Stimulated activated CD8-positive, alpha-beta memory T cell treated with anti-CD3 and anti-CD28 coated beads, Interleukin-2, amount 100 ng/mL, for 1 hour (primary cell): ENCODE results near the gene PLXNC1.
"Not testable (repeated sequence)": the region's sequence is repeated elsewhere in the genome, so short reads cannot be mapped to it uniquely, and the experiment has no call there.

Source experiments
- DNase-seq, 2 donors: peaks; one replicate each; pipeline ENCODE4 v3.0.0-alpha.2; 2020; ENCODE audit warnings: low read depth in 2 of 2

Gene PLXNC1

DNA sequence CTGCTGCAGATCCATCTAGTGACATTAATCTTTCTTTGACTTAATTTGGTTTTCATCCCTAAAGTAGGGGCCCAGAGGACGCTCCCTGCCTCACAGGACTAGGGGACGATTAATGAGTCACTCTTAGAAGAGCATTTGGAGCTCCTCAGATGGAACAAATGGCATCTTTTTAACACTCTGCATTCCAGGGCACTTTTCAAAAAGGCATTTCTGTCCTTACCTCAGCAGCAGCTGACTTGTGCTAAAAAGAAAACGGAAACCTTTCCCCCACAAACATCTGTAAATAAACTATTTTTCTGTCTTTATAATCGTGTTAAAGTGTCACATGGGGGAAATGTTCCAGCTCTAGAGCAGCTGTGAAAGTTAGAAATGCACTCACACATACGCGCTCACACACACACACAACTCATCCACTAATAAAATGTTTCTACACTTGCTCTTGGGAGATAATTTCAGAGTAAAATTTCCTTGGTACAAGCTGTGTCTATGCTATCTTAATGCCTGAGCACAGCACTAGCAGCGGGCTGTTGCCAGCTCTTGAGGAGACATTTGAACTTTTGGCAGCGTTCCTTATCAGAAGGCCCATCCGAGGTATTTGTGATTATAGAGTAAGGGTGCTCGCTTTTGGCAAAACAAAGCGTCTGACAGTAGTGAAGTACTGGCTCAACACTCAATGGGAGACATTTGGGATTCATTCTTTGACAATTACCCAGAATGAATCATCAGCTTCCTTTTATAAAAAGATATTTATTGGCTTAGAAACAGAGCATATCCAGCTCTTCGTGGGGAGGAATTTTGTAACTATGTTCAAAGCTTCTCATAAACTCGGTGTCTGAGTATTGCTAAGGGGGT, 141.3 kb downstream of the PLXNC1 start:
- no peak for DNase-seq

- DNase-seq: no peak
Measured at GRCh38 chr12:94290353-94290752, 142.0 kb downstream of the PLXNC1 start.

- no peak for DNase-seq
Measured at GRCh38 chr12:94297096-94297699, 148.8 kb downstream of the PLXNC1 start.

DNA sequence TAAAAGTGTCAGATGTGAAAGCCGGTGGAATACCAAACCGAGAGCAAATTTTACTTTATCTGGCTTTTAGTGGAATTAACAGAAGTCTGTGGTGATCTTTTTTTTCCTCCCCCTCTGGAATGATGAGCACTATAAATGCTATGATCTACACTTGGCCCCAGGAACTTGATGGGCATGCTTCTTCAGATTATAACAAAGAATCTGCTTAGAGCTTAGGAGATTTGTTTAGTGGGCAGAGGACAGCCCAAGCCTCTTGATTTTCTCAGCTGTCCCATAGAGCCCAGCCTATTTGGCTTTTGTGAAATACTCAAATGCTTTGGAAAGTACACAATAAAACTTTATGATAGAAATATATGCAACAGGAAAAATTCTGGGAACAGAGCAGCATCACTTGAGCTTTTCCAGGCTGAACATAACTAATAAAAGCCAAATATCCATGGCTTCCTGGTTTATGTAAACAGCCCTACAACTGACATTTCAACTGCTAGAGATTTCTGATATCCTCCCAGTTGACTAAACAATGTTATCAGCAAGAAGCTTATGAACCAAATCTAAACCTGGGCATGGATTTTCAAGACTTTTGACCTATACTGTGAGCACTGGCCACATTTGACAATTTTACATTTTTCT, 149.6 kb downstream of the PLXNC1 start:
- no peak for DNase-seq

- DNase-seq: no peak
Measured at GRCh38 chr12:94299846-94300245, 151.5 kb downstream of the PLXNC1 start.

GRCh38 chr12:94304012-94304411, 155.6 kb downstream of the PLXNC1 start:
- no peak for DNase-seq

GRCh38 chr12:94304566-94305061, 156.2 kb downstream of the PLXNC1 start:
- no peak for DNase-seq

DNA sequence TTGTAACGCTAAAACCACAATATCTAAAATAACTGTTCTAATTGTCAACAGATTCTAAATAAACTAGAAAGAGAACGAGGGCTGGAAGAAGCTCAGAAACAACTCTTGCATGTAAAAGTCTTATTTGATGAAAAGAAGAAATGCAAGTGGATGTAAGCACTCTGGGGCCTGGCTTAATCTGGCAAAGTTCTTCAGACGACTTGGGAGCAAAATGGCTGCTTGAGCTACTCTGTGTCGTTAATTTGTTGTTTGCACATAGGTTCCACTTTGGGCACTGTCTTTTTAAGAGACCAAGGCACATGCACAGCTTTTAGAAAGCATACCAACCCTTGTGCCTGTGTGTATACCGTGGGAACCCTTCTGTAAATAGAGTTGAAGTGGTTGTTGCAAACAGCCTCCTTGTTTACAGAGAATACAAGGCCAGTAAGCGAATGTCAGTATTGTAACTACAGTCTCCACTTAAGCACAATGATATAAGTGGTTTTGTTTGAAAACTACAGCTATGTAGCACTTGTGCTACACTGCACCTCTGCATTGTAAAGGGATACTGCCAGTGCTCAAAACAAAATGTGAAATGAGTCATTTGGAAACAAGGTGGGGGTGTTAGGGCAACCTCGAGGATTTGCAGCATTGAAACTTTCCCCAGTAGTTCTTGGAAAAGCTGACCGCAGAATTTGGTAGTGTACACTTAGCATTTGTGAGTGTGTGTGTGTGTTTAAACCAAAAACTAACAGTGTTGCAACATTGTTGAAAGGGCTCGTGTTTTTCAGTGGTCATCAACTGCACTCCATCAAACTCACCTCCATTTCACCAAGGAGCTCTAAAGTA, 157.0 kb downstream of the PLXNC1 start:
- DNase-seq: no peak

- DNase-seq: no peak
Measured at GRCh38 chr12:94308612-94309011, 160.2 kb downstream of the PLXNC1 start.

DNA sequence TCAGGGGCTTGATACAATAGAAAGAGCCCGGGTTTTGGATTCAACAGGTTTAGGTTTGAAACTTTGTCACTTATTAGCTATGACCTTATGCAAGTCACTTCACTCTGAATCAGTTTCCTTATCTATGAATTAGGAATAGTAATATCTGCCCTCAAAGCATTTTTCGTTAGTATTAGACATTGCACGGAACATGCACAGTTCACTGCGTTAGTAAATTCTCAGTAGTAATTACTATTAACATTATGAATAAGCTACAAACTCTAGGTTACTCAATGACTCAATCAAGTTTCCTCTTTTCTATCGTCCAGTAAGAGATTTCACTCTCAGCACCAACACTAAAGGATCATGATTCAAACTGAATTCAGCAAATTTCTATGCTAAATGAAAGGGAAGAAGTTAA, 161.0 kb downstream of the PLXNC1 start:
- DNase-seq: no peak

GRCh38 chr12:94312378-94312777, 164.0 kb downstream of the PLXNC1 start:
- no peak for DNase-seq

- not testable (repeated sequence) for DNase-seq
Measured at GRCh38 chr12:94316600-94316999, 168.2 kb downstream of the PLXNC1 start.

DNA sequence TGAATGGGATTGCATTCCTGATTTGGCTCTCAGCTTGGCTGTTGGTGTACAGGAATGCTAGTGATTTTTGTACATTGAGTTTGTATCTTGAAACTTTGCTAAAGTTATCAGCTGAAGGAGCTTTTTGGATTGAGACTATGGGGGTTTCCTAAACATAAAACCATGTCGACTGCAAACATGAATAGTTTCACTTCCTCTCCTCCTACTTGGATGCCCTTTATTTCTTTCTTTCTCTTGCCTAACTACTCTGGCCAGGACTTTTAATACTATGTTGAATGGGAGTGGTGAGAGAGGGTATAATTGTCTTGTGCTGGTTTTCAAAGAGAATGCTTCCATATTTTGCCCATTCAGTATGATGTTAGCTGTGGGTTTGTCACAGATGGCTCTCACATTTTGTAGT, 169.8 kb downstream of the PLXNC1 start:
- no peak for DNase-seq

GRCh38 chr12:94320109-94320508, 171.7 kb downstream of the PLXNC1 start:
- no peak for DNase-seq

- no peak for DNase-seq
Measured at GRCh38 chr12:94322346-94322745, 174.0 kb downstream of the PLXNC1 start.

DNA sequence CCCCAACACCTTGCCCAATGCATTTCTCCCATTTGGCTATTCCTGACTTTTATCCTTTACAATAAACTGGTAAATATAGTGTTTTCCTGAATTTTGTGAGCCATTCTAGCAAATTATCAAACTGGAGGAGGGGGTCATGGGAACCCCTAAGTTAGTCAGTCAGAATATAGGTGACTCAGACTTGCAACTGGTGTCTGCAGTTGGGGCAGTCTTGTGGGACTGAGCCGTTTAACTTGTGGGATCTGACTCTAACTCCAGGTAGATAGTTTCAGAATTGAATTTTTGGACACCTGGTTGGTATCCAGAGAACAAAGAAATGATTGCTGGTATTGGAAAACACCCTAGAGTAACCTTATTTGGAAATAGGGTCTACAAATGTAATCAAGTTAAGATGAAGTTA, 177.9 kb downstream of the PLXNC1 start:
- no peak for DNase-seq

DNA sequence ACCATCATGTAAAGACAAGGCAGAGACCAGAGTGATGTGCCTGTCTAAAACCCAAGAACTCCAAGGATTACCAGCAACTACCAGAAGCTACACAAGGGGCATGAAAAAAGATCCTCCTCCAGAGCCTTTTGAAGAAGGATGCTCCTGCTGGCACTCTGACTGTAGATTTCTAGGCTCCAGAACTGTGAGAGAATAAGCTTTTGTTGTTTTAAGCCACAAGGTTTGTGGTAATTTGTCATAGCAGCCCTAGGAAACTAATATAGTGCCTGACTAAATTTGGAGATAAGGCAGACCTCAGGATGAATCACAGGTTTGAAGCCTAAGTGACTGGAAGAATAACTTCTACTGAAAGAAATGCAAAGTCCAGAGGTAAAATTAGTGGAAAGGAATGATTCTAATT, 178.3 kb downstream of the PLXNC1 start:
- no peak for DNase-seq

DNA sequence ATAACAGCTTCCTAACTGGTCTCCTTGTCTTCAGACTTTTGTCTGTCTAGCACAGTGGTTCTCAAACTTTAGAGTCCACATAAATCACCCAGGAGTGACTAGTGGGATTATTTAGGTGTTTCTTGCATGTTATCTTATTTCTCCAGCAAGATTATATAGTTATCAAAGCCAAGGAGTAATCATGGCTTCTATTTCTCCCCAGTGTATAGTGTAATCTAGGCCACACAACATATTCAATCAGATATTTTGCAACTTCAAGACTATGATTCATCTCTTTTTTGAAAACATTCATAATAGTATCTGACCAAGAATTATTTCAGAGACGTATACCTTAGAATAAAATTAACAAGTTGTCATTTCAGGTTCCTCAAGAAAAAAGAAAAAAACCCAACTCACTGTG, 179.4 kb downstream of the PLXNC1 start:
- DNase-seq: no peak

DNA sequence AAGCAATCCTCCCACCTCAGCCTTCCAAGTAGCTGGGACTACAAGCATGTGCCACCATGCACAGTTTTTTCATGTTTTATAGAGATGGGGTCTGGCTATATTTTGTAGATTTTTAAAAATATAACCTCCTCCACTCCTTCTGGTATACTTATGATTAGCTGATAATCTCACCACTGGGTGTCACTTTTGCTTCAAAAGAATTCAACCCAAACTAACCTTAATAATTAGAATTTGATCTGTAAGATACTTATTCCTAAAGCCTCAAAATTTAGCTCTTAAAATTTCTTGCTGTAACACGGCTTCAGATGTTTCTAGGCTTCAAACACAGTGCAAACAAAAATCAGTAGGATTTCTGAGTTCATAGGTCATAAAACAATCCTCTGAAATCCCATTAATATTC, 181.0 kb downstream of the PLXNC1 start:
- no peak for DNase-seq

DNA sequence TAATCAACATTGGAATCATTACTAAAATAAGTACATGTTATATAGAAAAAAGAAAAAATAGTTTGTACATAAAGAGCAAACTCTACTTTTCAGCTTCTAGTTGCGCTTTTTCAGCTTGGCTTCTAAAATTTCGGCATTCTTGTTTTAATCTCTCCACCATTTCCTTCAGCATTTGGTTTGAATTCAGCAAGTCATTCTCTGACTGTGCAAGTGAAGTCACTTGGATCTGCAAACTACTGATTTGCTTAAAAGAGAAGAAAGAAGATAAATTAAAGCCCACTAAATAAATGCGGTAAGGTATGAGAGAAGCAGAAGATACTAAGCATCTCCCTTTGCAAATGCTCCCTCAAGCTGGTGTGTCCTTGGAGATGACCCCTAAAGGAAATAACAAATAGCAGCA, 185.0 kb downstream of the PLXNC1 start:
- DNase-seq: no peak

DNA sequence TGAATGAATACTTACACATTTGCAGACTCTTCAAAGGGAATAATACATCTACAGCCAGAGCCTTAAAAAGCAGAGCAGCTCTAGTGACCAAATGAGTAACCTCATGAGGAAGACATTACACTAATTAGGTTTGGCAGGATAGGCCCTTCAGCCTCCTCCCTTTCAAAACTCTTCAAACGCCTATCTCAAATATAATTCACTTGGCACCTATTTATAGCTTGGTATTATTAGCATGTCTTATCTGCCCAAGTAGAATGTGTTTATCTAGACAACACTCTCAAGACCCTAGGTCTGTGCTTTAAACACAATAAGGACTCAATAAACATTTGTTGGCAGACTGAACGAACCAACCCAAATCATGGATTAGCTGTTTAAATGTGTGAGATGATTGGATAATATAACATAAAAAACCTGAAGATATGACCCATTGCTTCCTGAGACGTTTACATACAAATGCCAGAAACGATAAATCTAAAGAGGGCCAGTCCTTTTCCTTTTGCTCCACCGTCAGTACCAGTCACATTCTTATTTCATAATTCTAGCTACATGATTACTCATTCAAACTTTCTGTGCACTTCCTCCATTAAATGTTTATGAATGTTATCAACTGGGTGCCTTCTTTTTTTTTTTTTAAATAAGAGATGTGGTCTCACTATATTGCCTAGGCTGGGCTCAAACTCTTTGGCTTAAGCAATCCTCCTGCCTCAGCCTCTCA, 188.0 kb downstream of the PLXNC1 start:
- no peak for DNase-seq
